Measurements from ENCODE around the gene STK4.

Gene STK4

GRCh38 chr20:45038745-45039474 is 72.6 kb downstream of the STK4 start:
- no peak overlapping the region for H3K4me3 ChIP-seq (ENCODE audit: control insufficient read depth, low read depth, low read length)
- no peak for DNase-seq (ENCODE audit: low read depth)
- no peak for TF ChIP-seq CTCF (conservative IDR thresholded peaks at IDR 0.05; ENCODE audit: control insufficient read depth, insufficient read depth, low read depth, low read length)

- DNase-seq (ENCODE audit: low read depth), result no peak
- H3K4me3 ChIP-seq (ENCODE audit: control insufficient read depth, low read depth, low read length), result no peak overlapping the region
- no peak for TF ChIP-seq CTCF (conservative IDR thresholded peaks at IDR 0.05; ENCODE audit: control insufficient read depth, insufficient read depth, low read depth, low read length)
Measured at GRCh38 chr20:45039475-45039820, 73.1 kb downstream of the STK4 start.

- peak; percentile 68 for DNase-seq (ENCODE audit: low read depth)
- TF ChIP-seq CTCF (conservative IDR thresholded peaks at IDR 0.05; ENCODE audit: control insufficient read depth, insufficient read depth, low read depth, low read length), result no peak
- no peak overlapping the region for H3K4me3 ChIP-seq (ENCODE audit: control insufficient read depth, low read depth, low read length)
Measured at GRCh38 chr20:45041464-45042337, 75.4 kb downstream of the STK4 start.

- no peak for DNase-seq (ENCODE audit: low read depth)
- no peak for TF ChIP-seq CTCF (conservative IDR thresholded peaks at IDR 0.05; ENCODE audit: control insufficient read depth, insufficient read depth, low read depth, low read length)
- no peak overlapping the region for H3K4me3 ChIP-seq (ENCODE audit: control insufficient read depth, low read depth, low read length)
Measured at GRCh38 chr20:45042978-45043377, 76.7 kb downstream of the STK4 start.

- peak; percentile 97 for TF ChIP-seq CTCF (conservative IDR thresholded peaks at IDR 0.05; ENCODE audit: control insufficient read depth, insufficient read depth, low read depth, low read length)
- H3K4me3 ChIP-seq (ENCODE audit: control insufficient read depth, low read depth, low read length), result no peak overlapping the region
- DNase-seq (ENCODE audit: low read depth), result peak; percentile 86
Measured at GRCh38 chr20:45044084-45044573, 77.8 kb downstream of the STK4 start.

- TF ChIP-seq CTCF (conservative IDR thresholded peaks at IDR 0.05; ENCODE audit: control insufficient read depth, insufficient read depth, low read depth, low read length), result no peak
- H3K4me3 ChIP-seq (ENCODE audit: control insufficient read depth, low read depth, low read length), result no peak overlapping the region
Measured at GRCh38 chr20:45044601-45045000, 78.3 kb downstream of the STK4 start.

More at GRCh38 chr20:45044601-45045000, 78.3 kb downstream of the STK4 start:
- no peak for DNase-seq (ENCODE audit: low read depth)

Data from fibroblast of mammary gland (primary cell).